GM19438 (cell line): ENCODE data around the gene INTS14.
A peak's percentile ranks its signal among the peaks of the same experiment; 100 is the strongest.

Experiments used
- ATAC-seq: cut with Tn5 transposase; IDR thresholded peaks from one replicate; pipeline ENCODE4 v1.9.1; 2021; ENCODE audit warnings: low read depth; ENCODE audit not compliant: unreplicated experiment

Gene INTS14

GRCh38 chr15:65610871-65611718 is at the start of gene INTS14:
TSS of gene INTS14 (minus strand) at chr15:65611131. CDS start at chr15:65607380, 3,751 bp downstream.
- ATAC-seq, result peak; percentile 88

GRCh38 chr15:65659502-65660052 is 48.6 kb upstream of the INTS14 start:
- no peak for ATAC-seq

- no peak for ATAC-seq
These were observed 44.5 kb upstream of the INTS14 start for GRCh38 chr15:65655457-65655856.

- ATAC-seq, result no peak
These were observed 44.1 kb upstream of the INTS14 start for GRCh38 chr15:65655026-65655425.

- ATAC-seq, result no peak
These were observed 43.0 kb upstream of the INTS14 start for GRCh38 chr15:65653801-65654521.

GRCh38 chr15:65653341-65653740 is 42.4 kb upstream of the INTS14 start:
- ATAC-seq, result no peak

GRCh38 chr15:65651831-65652749 is 41.2 kb upstream of the INTS14 start:
- ATAC-seq, result no peak

- no peak for ATAC-seq
These were observed 40.1 kb upstream of the INTS14 start for GRCh38 chr15:65651042-65651322.

- no peak for ATAC-seq
These were observed 39.5 kb upstream of the INTS14 start for GRCh38 chr15:65650312-65651041.

- no peak for ATAC-seq
These were observed 35.6 kb upstream of the INTS14 start for GRCh38 chr15:65646486-65646885.

GRCh38 chr15:65645392-65645791 is 34.5 kb upstream of the INTS14 start:
- ATAC-seq, result no peak

GRCh38 chr15:65644282-65644681 is 33.4 kb upstream of the INTS14 start:
- ATAC-seq, result no peak

- ATAC-seq, result no peak
These were observed 31.7 kb upstream of the INTS14 start for GRCh38 chr15:65642594-65642993.

- ATAC-seq, result no peak
These were observed 31.0 kb upstream of the INTS14 start for GRCh38 chr15:65641768-65642475.

GRCh38 chr15:65639509-65639908 is 28.6 kb upstream of the INTS14 start:
- no peak for ATAC-seq

GRCh38 chr15:65638681-65639089 is 27.8 kb upstream of the INTS14 start:
- no peak for ATAC-seq

GRCh38 chr15:65638109-65638508 is 27.2 kb upstream of the INTS14 start:
- ATAC-seq, result no peak

GRCh38 chr15:65634356-65634755 is 23.4 kb upstream of the INTS14 start:
- ATAC-seq, result no peak

- no peak for ATAC-seq
These were observed 22.8 kb upstream of the INTS14 start for GRCh38 chr15:65633752-65634151.
